HepG2 (cell line): ENCODE data around the gene ZNF146. TPM values are rescaled to one million over a fixed set of nuclear protein-coding genes. Genes with fewer than 3 reads are reported as not detected.

ENCODE experiments used
- ATAC-seq: fragments of 200-7000 bp; cut with Tn5 transposase; 3 replicates; pipeline ENCODE4 v1.9.1; 2020; ENCODE audit warnings: mild to moderate bottlenecking, moderate library complexity
- BruUV-seq: library from RNA; stranded (reverse); fragments of 400-500 nt; replicated peaks from 2 replicates; lab custom pipeline; 2021; lab: Mats Ljungman, UMichigan
- CTCF ChIA-PET: fragments of 300-600 bp; formaldehyde crosslinking; extraction: SDS; loops from one replicate; lab custom pipeline; 2021; ENCODE audit warnings: low total read pairs, inconsistent platforms, low intra/inter-chr PET ratio; lab: Yijun Ruan, JAX
- POLR2A ChIA-PET: fragments of 350-600 bp; sonication (Branson Sonifier 250); formaldehyde crosslinking; loops from one replicate; lab custom pipeline; 2020; ENCODE audit warnings: antibody characterized with exemption, inconsistent platforms; lab: Yijun Ruan, JAX
- DNase-seq: peaks from one replicate; pipeline ENCODE4 v3.0.0-alpha.2; 2015; ENCODE audit warnings: low spot score
- FAIRE-seq: peaks from 3 replicates; lab custom pipeline; 2011; peaks lifted over from hg19 to GRCh38; lab: Jason Lieb, UNC
- H2AFZ ChIP-seq: one replicate; pipeline ENCODE4 v1.6.1; 2011; ENCODE audit warnings: low read length, inconsistent platforms
- H3K27ac ChIP-seq: fragments of 300-600 bp; 3 replicates; pipeline ENCODE4 v1.8.0; 2011; ENCODE audit warnings: mixed run types, mild to moderate bottlenecking, mixed read lengths, low read length, inconsistent platforms; ENCODE audit not compliant: insufficient read depth; ENCODE audit errors: extremely low read length
- H3K27me3 ChIP-seq, 2 experiments: fragments of 200-600 bp in 1 of 2; 2 replicates in 1 of 2; 3 replicates in 1 of 2; pipeline versions ENCODE4 v1.6.0 to v1.8.0; 2011; ENCODE audit warnings: low read length in 2 of 2, mild to moderate bottlenecking in 2 of 2, moderate library complexity in 2 of 2, inconsistent platforms in 1 of 2; ENCODE audit not compliant: insufficient read depth in 2 of 2, control insufficient read depth in 1 of 2
- H3K36me3 ChIP-seq, 2 experiments: fragments of 200-600 bp in 1 of 2; replicated peaks in 1 of 2; 2 replicates in 1 of 2; 3 replicates in 1 of 2; pipeline versions ENCODE4 v1.5.1 to v1.8.0; 2011; ENCODE audit warnings: low read length in 2 of 2, inconsistent platforms in 1 of 2; ENCODE audit not compliant: insufficient read depth in 2 of 2, control insufficient read depth in 1 of 2
- H3K4me1 ChIP-seq: 2 replicates; pipeline ENCODE4 v1.5.1; 2012; ENCODE audit warnings: low read length, inconsistent platforms; ENCODE audit not compliant: insufficient read depth
- H3K4me2 ChIP-seq: 2 replicates; pipeline ENCODE4 v1.6.0; 2011; ENCODE audit warnings: low read depth, low read length, inconsistent platforms
- H3K4me3 ChIP-seq, 3 experiments: fragments of 200-600 bp in 1 of 3; sonication (generic), shearing (Covaris generic) in 1 of 3; replicated peaks in 1 of 3; 2 replicates each; pipeline ENCODE4 v1.5.1; 2011 to 2016; ENCODE audit warnings: low read length in 3 of 3, inconsistent platforms in 2 of 3, low read depth in 2 of 3, mild to moderate bottlenecking in 2 of 3, control low read depth in 1 of 3, mixed read lengths in 1 of 3; ENCODE audit not compliant: insufficient read depth in 1 of 3
- H3K79me2 ChIP-seq: one replicate; pipeline ENCODE4 v1.6.1; 2011; ENCODE audit warnings: low read length, inconsistent platforms; ENCODE audit not compliant: insufficient read depth
- H3K9ac ChIP-seq: 2 replicates; pipeline ENCODE4 v1.6.0; 2011; ENCODE audit warnings: mild to moderate bottlenecking, low read depth, low read length, inconsistent platforms; ENCODE audit not compliant: insufficient read depth
- H3K9me3 ChIP-seq: 2 replicates; pipeline ENCODE4 v1.5.1; 2012; ENCODE audit warnings: mild to moderate bottlenecking, low read length
- H4K20me1 ChIP-seq: 2 replicates; pipeline ENCODE4 v1.6.0; 2011; ENCODE audit warnings: inconsistent platforms, mild to moderate bottlenecking, low read length, moderate library complexity; ENCODE audit not compliant: insufficient read depth
- CCDC6 ChIP-seq: sonication (generic); formaldehyde crosslinking; IDR thresholded peaks from 2 replicates; pipeline ENCODE4 v1.8.1; 2022; ENCODE audit warnings: mild to moderate bottlenecking, missing genetic modification reagents, moderate library complexity
- CEBPG ChIP-seq: IDR thresholded peaks from 2 replicates; pipeline ENCODE4 v1.6.1; 2016
- NFIB ChIP-seq: sonication (generic); formaldehyde crosslinking; IDR thresholded peaks from 2 replicates; pipeline ENCODE4 v1.9.0; 2021; ENCODE audit warnings: missing genetic modification reagents, mild to moderate bottlenecking, borderline replicate concordance
- PAF1 ChIP-seq: IDR thresholded peaks from 2 replicates; pipeline ENCODE4 v1.6.1; 2016; ENCODE audit warnings: missing genetic modification reagents, missing compliant biosample characterization
- RBM22 ChIP-seq: fragments of 200-400 bp; formaldehyde crosslinking; optimal IDR thresholded peaks from 2 replicates; pipeline ENCODE3; 2017; ENCODE audit warnings: mild to moderate bottlenecking, low read length, moderate library complexity
- ZBTB20 ChIP-seq: sonication (generic); formaldehyde crosslinking; IDR thresholded peaks from 2 replicates; pipeline ENCODE4 v1.8.1; 2023; ENCODE audit warnings: missing genetic modification reagents, low read depth, mild to moderate bottlenecking, borderline replicate concordance
- ZNF503 ChIP-seq: sonication (generic); formaldehyde crosslinking; IDR thresholded peaks from 2 replicates; pipeline ENCODE4 v1.4.0; 2020; ENCODE audit warnings: missing genetic modification reagents
- ZNF709 ChIP-seq: sonication (generic); formaldehyde crosslinking; IDR thresholded peaks from 2 replicates; pipeline ENCODE4 v1.5.0; 2020; ENCODE audit warnings: mild to moderate bottlenecking, missing genetic modification reagents
- WGBS: methylation state at CpG from one replicate; pipeline ENCODE4 v1.1.6; 2017; ENCODE audit warnings: low lambda C conversion rate; 5-methylcytosine and 5-hydroxymethylcytosine counted together
- in situ Hi-C: cut with HindIII; loops from 2 replicates; pipeline ENCODE4 v1.10.0; 2017; ENCODE audit warnings: low pct_unique_long_range_greater_than_20kb; ENCODE audit not compliant: extremely low pct_ligation_motif_present
- intact Hi-C: fragments of 100-400 bp; cut with micrococcal nuclease; formaldehyde crosslinking; loops from one replicate; pipeline ENCODE4 v1.10.0; 2022; ENCODE audit not compliant: unreplicated experiment
- polyA plus RNA-seq, 8 experiments: library from polyadenylated mRNA; depleted of rRNA in 3 of 8; stranded (reverse) in 7 of 8; unstranded in 1 of 8; fragments of >200 nt; fragmentation: Illumina TruSeq in 4 of 8; extraction: Trizol in 4 of 8; gene quantifications; 2 replicates each; pipeline versions ENCODE4 v1.2.1 to v1.2.3, GENCODE V29; 2011 to 2016; ENCODE audit warnings: low read depth in 4 of 8, missing spikeins in 1 of 8, mixed read lengths in 1 of 8; ENCODE audit not compliant: insufficient read depth in 1 of 8
- total RNA-seq, 5 experiments: library from RNA; depleted of rRNA; stranded (reverse); fragments of >200 nt; fragmentation: Illumina TruSeq; extraction: Trizol; gene quantifications; 2 replicates each; pipeline ENCODE4 v1.2.3, GENCODE V29; 2016; ENCODE audit warnings: low read depth in 1 of 5

ZNF146 gene
- total and polyA plus RNA-seq, 2 of the 13 experiments (the other 11 are each of a cell fraction or from before 2014, with no cell fraction given): 28.4 to 52.7 TPM

- no peaks in the 10 kb centered on the region for H3K9me3 ChIP-seq
- no peak overlapping the region for H3K27ac ChIP-seq
- H4K20me1 ChIP-seq: no peaks in the 10 kb centered on the region
- CTCF ChIA-PET: no interaction called here
- intact Hi-C loops: no loop called here
- 55% methylated on average over 13 of the region's 15 CpGs for whole genome bisulfite sequencing
- H3K4me3 ChIP-seq: no peak overlapping the region
- no peak for FAIRE-seq
- BruUV-seq: no TSS peak
- DNase-seq: no peak
- no peak for TF ChIP-seq PAF1 (CRISPR knock-in tag)
- no peak for TF ChIP-seq NFIB (CRISPR knock-in tag)
- TF ChIP-seq ZNF503 (CRISPR knock-in tag): no peak
- no peak for TF ChIP-seq ZNF709
- no peak for TF ChIP-seq RBM22
- TF ChIP-seq CCDC6 (CRISPR knock-in tag): no peak
- no peak overlapping the region for H2AFZ ChIP-seq
- H3K4me1 ChIP-seq: no peaks in the 10 kb centered on the region
- POLR2A ChIA-PET: no interaction called here
- no peak overlapping the region for H3K4me2 ChIP-seq
- in situ Hi-C loops: no loop called here
- H3K9ac ChIP-seq: no peak overlapping the region
- no peaks in the 10 kb centered on the region for H3K36me3 ChIP-seq
- no peaks in the 10 kb centered on the region for H3K27me3 ChIP-seq
- no peaks in the 10 kb centered on the region for H3K79me2 ChIP-seq
- ATAC-seq: no peak
Observed at GRCh38 chr19:36256064-36256463, 41.2 kb downstream of the ZNF146 start.

DNA sequence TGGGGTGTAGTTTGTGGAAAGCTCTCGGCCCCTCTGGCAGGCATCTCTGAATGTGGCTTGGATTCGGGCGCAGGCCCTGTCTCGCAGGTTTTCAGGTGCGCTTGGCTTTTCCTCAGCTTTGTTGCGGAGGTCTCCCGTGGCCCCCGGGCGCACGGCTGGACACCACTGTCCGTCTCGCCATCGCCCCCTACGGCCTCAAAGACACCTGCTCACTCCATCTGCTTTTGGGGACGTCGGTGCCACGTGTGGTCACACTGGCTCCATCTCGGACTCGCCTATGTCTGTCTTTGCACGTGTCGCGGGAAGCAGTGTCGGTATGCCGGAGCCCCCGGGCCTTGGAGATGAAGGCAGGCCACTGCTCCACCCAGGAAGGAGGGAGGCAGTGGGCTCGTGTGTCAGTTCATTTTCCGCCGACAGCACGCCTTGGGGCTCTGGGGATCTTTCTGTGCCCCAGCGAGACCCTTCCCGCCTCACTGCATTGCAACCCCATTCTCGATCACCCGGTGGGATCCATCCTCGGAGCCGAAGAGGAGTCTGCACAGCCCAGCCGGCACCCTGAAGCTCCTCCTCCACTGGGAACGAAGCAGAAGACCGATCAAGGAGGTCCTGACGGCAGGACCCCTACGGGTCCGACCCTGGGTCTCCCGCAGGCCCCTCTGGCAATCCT is 42.1 kb downstream of the ZNF146 start:
- Histone ChIP-seq H3K9ac (no peak overlapping the region), H3K79me2 (no peaks in the 10 kb centered on the region), H3K27me3 (no peaks in the 10 kb centered on the region), H3K4me2 (no peak overlapping the region), H2AFZ (no peak overlapping the region), H3K4me3 (no peak overlapping the region), H3K36me3 (no peaks in the 10 kb centered on the region), H3K27ac (no peak overlapping the region), H4K20me1 (no peaks in the 10 kb centered on the region), H3K4me1 (no peaks in the 10 kb centered on the region), H3K9me3 (no peaks in the 10 kb centered on the region)
- ChIA-PET CTCF (no interaction called here), POLR2A (no interaction called here)
- intact Hi-C loops: no loop called here
- TF ChIP-seq ZBTB20 (CRISPR knock-in tag) (no peak), CEBPG (CRISPR knock-in tag) (no peak)
- in situ Hi-C loops: no loop called here
- no peak for FAIRE-seq
- no peak for ATAC-seq
- no TSS peak for BruUV-seq
- WGBS: 85% methylated on average over 24 of the region's 42 CpGs
- DNase-seq: no peak
